HG02610 (cell line): ENCODE results near the gene SH3PXD2A.
"Not testable (repeated sequence)": the region's sequence is repeated elsewhere in the genome, so short reads cannot be mapped to it uniquely, and the experiment has no call there.

Experiments
- ATAC-seq: cut with Tn5 transposase; IDR thresholded peaks from one replicate; pipeline ENCODE4 v1.9.1; 2021; ENCODE audit warnings: mild to moderate bottlenecking, moderate library complexity; ENCODE audit not compliant: unreplicated experiment

SH3PXD2A gene

GRCh38 chr10:103669944-103670343 lies 185.4 kb downstream of the SH3PXD2A start:
- no peak for ATAC-seq

- no peak for ATAC-seq
Measured at GRCh38 chr10:103669243-103669929, 186.0 kb downstream of the SH3PXD2A start.

- no peak for ATAC-seq
Measured at GRCh38 chr10:103668351-103669242, 186.8 kb downstream of the SH3PXD2A start.

- no peak for ATAC-seq
Measured at GRCh38 chr10:103667356-103667755, 188.0 kb downstream of the SH3PXD2A start.

GRCh38 chr10:103666762-103667150 lies 188.6 kb downstream of the SH3PXD2A start:
- ATAC-seq = no peak

GRCh38 chr10:103666087-103666761 lies 189.2 kb downstream of the SH3PXD2A start:
- no peak for ATAC-seq

- no peak for ATAC-seq
Measured at GRCh38 chr10:103665162-103665889, 190.1 kb downstream of the SH3PXD2A start.

- no peak for ATAC-seq
Measured at GRCh38 chr10:103663802-103664201, 191.6 kb downstream of the SH3PXD2A start.

- no peak for ATAC-seq
Measured at GRCh38 chr10:103663236-103663635, 192.1 kb downstream of the SH3PXD2A start.

GRCh38 chr10:103662704-103663103 lies 192.7 kb downstream of the SH3PXD2A start:
- not testable (repeated sequence) for ATAC-seq

- ATAC-seq = no peak
Measured at GRCh38 chr10:103661198-103661950, 194.0 kb downstream of the SH3PXD2A start.

- peak; percentile 13 for ATAC-seq
Measured at GRCh38 chr10:103660364-103661197, 194.8 kb downstream of the SH3PXD2A start.

GRCh38 chr10:103659674-103660363 lies 195.6 kb downstream of the SH3PXD2A start:
- peak; percentile 96 for ATAC-seq

- no peak for ATAC-seq
Measured at GRCh38 chr10:103658049-103658577, 197.3 kb downstream of the SH3PXD2A start.

- no peak for ATAC-seq
Measured at GRCh38 chr10:103657061-103657591, 198.2 kb downstream of the SH3PXD2A start.

GRCh38 chr10:103654925-103655324 lies 200.5 kb downstream of the SH3PXD2A start:
- ATAC-seq = no peak

GRCh38 chr10:103653581-103654037 lies 201.8 kb downstream of the SH3PXD2A start:
- no peak for ATAC-seq
